ENCODE measurements around the gene PRODH2. TPM values are rescaled to one million over a fixed set of nuclear protein-coding genes. Genes with fewer than 3 reads are reported as not detected.
"Not testable (repeated sequence)": the region's sequence is repeated elsewhere in the genome, so short reads cannot be mapped to it uniquely, and the experiment has no call there.

PRODH2 gene
- total RNA-seq, 2 donors from 2014 or later, result not detected

DNA sequence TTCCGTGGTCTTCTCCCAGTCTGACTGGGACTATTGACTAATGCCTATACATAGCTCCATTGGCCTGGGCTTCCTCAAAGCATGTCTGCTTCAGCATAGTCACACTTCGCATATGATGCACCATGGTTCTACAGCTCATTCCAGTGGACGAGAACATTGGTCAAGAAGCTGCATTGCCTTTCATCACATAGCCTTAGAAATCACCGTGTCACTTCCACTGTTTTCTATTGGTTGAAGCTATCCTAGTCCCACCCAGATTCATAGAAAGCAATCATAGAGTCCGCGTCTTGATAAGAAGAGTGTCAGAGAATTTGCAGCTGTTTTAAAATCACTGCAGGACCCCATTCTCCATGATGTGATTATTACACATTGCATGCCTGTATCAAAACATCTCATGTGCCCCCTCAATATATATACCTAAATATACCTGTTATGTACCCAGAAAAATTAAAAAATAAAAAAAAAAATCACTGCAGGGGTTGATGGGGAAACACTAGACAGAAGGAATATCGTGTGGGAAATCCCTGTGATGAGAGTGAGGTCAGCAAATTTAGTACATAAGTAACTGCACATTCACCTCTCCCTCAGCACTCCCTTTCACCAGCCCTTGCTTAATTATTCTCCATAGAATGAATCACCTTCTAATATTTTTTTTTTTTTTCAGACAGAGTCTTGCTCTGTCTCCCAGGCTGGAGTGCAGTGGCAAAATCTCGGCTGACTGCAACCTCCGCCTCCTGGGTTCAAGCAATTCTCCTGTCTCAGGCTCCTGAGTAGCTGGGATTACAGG, 39.4 kb downstream of the PRODH2 start:
- intact Hi-C loops (cut with DNase I), result no loop called here
- Histone ChIP-seq H3K27me3 (replicated peaks; ENCODE audit: insufficient read depth) (no peaks in the 10 kb centered on the region), H3K4me1 (replicated peaks) (no peaks in the 10 kb centered on the region), H3K27ac (no peak overlapping the region), H3K9me3 (no peaks in the 10 kb centered on the region), H3K36me3 (no peaks in the 10 kb centered on the region), H3K4me3 (no peak overlapping the region)
- TF ChIP-seq POLR2A (IDR thresholded peaks at IDR 0.05) (no peak), POLR2AphosphoS5 (IDR thresholded peaks at IDR 0.05) (no peak)
- TF ChIP-seq, protein P1, sequence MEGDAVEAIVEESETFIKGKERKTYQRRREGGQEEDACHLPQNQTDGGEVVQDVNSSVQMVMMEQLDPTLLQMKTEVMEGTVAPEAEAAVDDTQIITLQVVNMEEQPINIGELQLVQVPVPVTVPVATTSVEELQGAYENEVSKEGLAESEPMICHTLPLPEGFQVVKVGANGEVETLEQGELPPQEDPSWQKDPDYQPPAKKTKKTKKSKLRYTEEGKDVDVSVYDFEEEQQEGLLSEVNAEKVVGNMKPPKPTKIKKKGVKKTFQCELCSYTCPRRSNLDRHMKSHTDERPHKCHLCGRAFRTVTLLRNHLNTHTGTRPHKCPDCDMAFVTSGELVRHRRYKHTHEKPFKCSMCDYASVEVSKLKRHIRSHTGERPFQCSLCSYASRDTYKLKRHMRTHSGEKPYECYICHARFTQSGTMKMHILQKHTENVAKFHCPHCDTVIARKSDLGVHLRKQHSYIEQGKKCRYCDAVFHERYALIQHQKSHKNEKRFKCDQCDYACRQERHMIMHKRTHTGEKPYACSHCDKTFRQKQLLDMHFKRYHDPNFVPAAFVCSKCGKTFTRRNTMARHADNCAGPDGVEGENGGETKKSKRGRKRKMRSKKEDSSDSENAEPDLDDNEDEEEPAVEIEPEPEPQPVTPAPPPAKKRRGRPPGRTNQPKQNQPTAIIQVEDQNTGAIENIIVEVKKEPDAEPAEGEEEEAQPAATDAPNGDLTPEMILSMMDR (IDR thresholded peaks at IDR 0.05), result no peak
- 66% methylated on average over 9 of the region's 9 CpGs for WGBS
- no peak for DNase-seq (ENCODE audit: low spot score)

DNA sequence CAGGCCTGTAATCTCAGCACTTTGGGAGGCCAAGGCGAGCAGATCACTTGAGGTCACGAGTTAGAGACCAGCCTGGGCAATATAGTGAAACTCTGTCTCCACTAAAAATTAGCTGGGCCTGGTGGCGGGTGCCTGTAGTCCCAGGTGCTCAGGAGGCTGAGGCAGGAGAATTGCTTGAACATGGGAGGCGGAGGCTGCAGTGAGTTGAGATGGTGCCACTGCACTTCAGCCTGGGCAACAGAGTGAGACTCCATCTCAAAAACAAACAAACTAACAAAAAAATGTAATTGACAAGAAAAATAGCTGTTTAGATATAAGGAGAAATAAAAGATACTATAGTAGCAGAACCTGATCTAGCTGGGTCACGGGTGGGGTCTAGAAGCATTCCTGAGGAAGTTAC, 40.3 kb downstream of the PRODH2 start:
- H3K36me3 ChIP-seq; H3K4me1 ChIP-seq (replicated peaks); DNase-seq (ENCODE audit: low spot score); intact Hi-C loops (cut with DNase I); H3K4me3 ChIP-seq; H3K27me3 ChIP-seq (replicated peaks; ENCODE audit: insufficient read depth); H3K27ac ChIP-seq; H3K9me3 ChIP-seq: not testable (repeated sequence)
- 97% methylated on average over 5 of the region's 5 CpGs for WGBS

DNA sequence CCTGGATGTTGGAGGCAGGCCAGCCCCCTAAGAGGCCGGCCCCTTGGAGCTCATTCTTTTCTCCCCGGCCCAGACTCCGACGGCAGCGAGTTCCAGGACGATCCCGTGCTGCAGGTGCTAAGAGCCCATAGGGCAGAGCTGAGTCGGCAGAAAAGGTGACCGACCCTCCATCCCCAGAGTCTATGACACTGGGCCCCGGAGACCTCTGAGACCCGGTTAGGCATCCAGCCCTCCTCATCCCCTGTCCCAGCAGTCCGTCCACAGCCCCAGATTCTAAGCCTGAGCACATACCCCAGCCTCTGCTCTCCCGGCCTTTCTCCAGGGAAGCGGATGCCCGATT, 44.6 kb downstream of the PRODH2 start:
- Histone ChIP-seq H3K27ac (no peak overlapping the region), H3K4me3 (no peak overlapping the region), H3K4me1 (replicated peaks) (no peaks in the 10 kb centered on the region), H3K9me3 (no peaks in the 10 kb centered on the region), H3K36me3 (no peaks in the 10 kb centered on the region), H3K27me3 (replicated peaks; ENCODE audit: insufficient read depth) (no peaks in the 10 kb centered on the region)
- DNase-seq (ENCODE audit: low spot score), result no peak
- intact Hi-C loops (cut with DNase I), result no loop called here
- TF ChIP-seq, protein P1 (IDR thresholded peaks at IDR 0.05), result no peak
- TF ChIP-seq POLR2A (IDR thresholded peaks at IDR 0.05) (no peak), POLR2AphosphoS5 (IDR thresholded peaks at IDR 0.05) (no peak)
- WGBS, result 56% methylated on average over 15 of the region's 15 CpGs

DNA sequence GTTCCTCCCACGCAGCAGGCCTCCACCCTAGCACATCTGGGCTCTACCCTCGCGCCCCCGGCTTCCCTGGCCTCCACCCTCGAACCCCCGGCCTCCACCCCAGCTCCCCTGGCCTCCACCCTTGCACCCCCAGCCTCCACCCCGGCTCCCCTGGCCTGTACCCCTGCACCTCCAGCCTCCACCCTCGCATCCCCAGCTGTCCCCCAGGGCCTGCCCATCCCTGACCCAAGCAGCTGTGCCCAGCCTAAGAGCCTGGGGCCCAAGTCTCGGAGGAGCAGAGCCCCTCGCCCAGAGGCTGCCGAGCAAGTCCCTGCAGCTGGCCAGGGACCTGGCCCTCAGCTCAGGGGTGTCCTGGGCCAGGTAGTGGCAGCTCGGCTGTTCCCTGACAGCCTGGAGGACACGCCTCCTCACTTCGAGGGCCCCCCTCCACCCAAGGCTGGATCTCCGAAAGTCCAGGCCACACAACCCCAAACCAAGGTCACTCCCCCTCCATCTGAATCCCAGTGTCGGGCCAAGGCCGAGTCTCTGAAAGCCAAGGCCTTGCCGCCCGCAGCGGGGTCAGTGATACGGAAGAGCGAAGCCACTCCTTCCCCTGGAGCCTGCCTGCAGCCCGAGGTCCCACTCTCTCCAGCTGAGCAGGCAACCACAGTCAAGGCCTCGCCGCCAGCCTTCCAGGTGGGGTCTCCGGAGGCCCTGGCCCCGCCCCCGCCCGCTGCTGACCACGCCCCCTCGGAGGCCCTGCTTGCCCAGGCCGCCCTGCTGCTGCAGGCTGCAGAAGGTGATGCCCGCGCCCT, 45.2 kb downstream of the PRODH2 start:
- Histone ChIP-seq H3K36me3 (no peaks in the 10 kb centered on the region), H3K4me1 (replicated peaks) (no peaks in the 10 kb centered on the region), H3K4me3 (no peak overlapping the region), H3K9me3 (no peaks in the 10 kb centered on the region), H3K27me3 (replicated peaks; ENCODE audit: insufficient read depth) (no peaks in the 10 kb centered on the region), H3K27ac (no peak overlapping the region)
- no peak for DNase-seq (ENCODE audit: low spot score)
- WGBS, result 63% methylated on average over 34 of the region's 34 CpGs
- TF ChIP-seq, protein P1 (IDR thresholded peaks at IDR 0.05), result no peak
- no peak for TF ChIP-seq POLR2AphosphoS5 (IDR thresholded peaks at IDR 0.05)
- TF ChIP-seq POLR2A (IDR thresholded peaks at IDR 0.05), result no peak
- intact Hi-C loops (cut with DNase I), result no loop called here

DNA sequence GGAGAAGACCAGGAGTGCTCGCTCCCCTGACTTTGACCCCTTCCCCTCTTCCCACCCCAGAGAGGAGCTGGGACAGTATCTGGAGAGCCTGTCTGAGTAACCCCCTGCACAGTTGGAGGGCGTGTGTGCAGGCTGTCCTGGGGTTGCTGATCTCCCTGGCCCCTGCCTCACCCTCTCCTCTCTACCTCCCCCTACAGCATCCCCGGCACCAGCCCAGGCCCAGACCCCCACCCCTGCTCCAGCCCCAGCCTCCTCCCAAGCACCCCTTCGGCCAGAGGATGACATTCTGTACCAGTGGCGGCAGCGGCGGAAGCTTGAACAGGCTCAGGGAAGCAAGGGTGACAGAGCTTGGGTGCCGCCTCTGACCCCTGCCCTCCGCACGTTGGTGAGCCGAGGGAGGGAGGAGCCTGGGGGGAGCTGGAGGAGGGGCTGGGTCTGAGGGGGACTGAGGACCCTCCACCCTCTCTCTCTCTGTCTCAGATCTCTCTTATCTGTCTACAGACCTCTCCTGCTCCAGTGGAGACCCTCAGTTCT, 46.0 kb downstream of the PRODH2 start:
- no peaks in the 10 kb centered on the region for H3K36me3 ChIP-seq
- TF ChIP-seq, protein P1 (IDR thresholded peaks at IDR 0.05), result no peak
- TF ChIP-seq POLR2A (IDR thresholded peaks at IDR 0.05) (no peak), POLR2AphosphoS5 (IDR thresholded peaks at IDR 0.05) (no peak)

More for the DNA sequence above, 46.0 kb downstream of the PRODH2 start:
- no peak overlapping the region for H3K27ac ChIP-seq
- H3K4me1 ChIP-seq (replicated peaks), result no peaks in the 10 kb centered on the region
- WGBS, result 82% methylated on average over 11 of the region's 11 CpGs
- H3K27me3 ChIP-seq (replicated peaks; ENCODE audit: insufficient read depth), result no peaks in the 10 kb centered on the region
- H3K4me3 ChIP-seq, result no peak overlapping the region
- intact Hi-C loops (cut with DNase I), result no loop called here
- H3K9me3 ChIP-seq, result no peaks in the 10 kb centered on the region
- DNase-seq (ENCODE audit: low spot score), result no peak

All from prostate gland (tissue), 2 donors.